Measurements from ENCODE around the gene CSTF2. TPM values are rescaled to one million over a fixed set of nuclear protein-coding genes. Genes with fewer than 3 reads are reported as not detected.

The CSTF2 gene
- total and polyA plus RNA-seq, 10 of the 15 experiments (the other 5 are each of a cell fraction or from before 2014, with no cell fraction given) = 7.7 to 66.6 (median 35.8) TPM

GRCh38 chrX:100880368-100880767 is 60.2 kb downstream of the CSTF2 start:
- WGBS (ENCODE audit: insufficient coverage, insufficient replicate concordance, low lambda C conversion rate, missing lambda C conversion rate) = 65% methylated on average over 2 of the region's 2 CpGs
- RAD21 ChIA-PET (ENCODE audit: unreplicated experiment) = no interaction called here

GRCh38 chrX:100883654-100884053 is 63.5 kb downstream of the CSTF2 start:
- no peaks in the 10 kb centered on the region for H3K9me3 ChIP-seq (replicated peaks; ENCODE audit: control insufficient read depth, insufficient read depth, low read length)
- TF ChIP-seq BCL11A (IDR thresholded peaks at IDR 0.05; ENCODE audit: low read depth, low read length) = no peak
- no peak for TF ChIP-seq CHD1 (IDR thresholded peaks at IDR 0.05; ENCODE audit: low read depth, low read length)
- TF ChIP-seq EGR1 (IDR thresholded peaks at IDR 0.05; ENCODE audit: borderline replicate concordance in 1 of 2, low read depth in 2 of 2, low read length in 2 of 2) = no peak
- TF ChIP-seq PML (IDR thresholded peaks at IDR 0.05; ENCODE audit: low read length) = no peak
- TF ChIP-seq WRNIP1 (IDR thresholded peaks at IDR 0.05; ENCODE audit: borderline replicate concordance, low read depth, low read length) = no peak
- TF ChIP-seq CEBPB (IDR thresholded peaks at IDR 0.05; ENCODE audit: borderline replicate concordance in 1 of 2, low read depth in 2 of 2, low read length in 2 of 2) = no peak
- no peak for TF ChIP-seq RBBP5 (conservative IDR thresholded peaks at IDR 0.05)
- no peak for TF ChIP-seq IRF5 (IDR thresholded peaks at IDR 0.05; ENCODE audit: borderline replicate concordance)
- TF ChIP-seq SIN3A (IDR thresholded peaks at IDR 0.05; ENCODE audit: low read depth, low read length) = no peak
- TF ChIP-seq USF1 (IDR thresholded peaks at IDR 0.05; ENCODE audit: borderline replicate concordance, extremely low read length, insufficient read depth, low read depth, low read length) = no peak
- no peak for TF ChIP-seq BHLHE40 (IDR thresholded peaks at IDR 0.05; ENCODE audit: borderline replicate concordance in 1 of 2, low read depth in 2 of 2, low read length in 1 of 2)
- no peak for TF ChIP-seq MLLT1 (IDR thresholded peaks at IDR 0.05)
- no peak for TF ChIP-seq YY1 (IDR thresholded peaks at IDR 0.05; ENCODE audit: low read depth, low read length)

More at GRCh38 chrX:100880368-100880767, 60.2 kb downstream of the CSTF2 start:
- no peak overlapping the region for H3K9ac ChIP-seq (ENCODE audit: control insufficient read depth, insufficient read depth, low read length)
- H4K20me1 ChIP-seq (ENCODE audit: control insufficient read depth, insufficient read depth) = no peaks in the 10 kb centered on the region
- ChIA-PET POLR2A (no interaction called here), CTCF (no interaction called here), SMC1A (ENCODE audit: uncharacterized antibody, unreplicated experiment) (no interaction called here)
- FAIRE-seq (no peak), ATAC-seq (no peak), DNase-seq (ENCODE audit: low read depth, low spot score) (no peak)
- intact Hi-C loops (cut with micrococcal nuclease; ENCODE audit: unreplicated experiment) = no loop called here
- no peak overlapping the region for H3K4me2 ChIP-seq (ENCODE audit: control insufficient read depth, insufficient read depth)
- no peaks in the 10 kb centered on the region for H3K36me3 ChIP-seq (ENCODE audit: control insufficient read depth in 2 of 2, insufficient read depth in 2 of 2, low read length in 1 of 2)
- in situ Hi-C loops (cut with MboI) = no loop called here
- no peaks in the 10 kb centered on the region for H3K4me1 ChIP-seq (ENCODE audit: control insufficient read depth, insufficient read depth, low read length)
- H3K79me2 ChIP-seq (ENCODE audit: control insufficient read depth, insufficient read depth, low read length) = no peaks in the 10 kb centered on the region
- no peak overlapping the region for H3K4me3 ChIP-seq
- BruUV-seq (replicated peaks) = no TSS peak
- no peaks in the 10 kb centered on the region for H3K27me3 ChIP-seq (replicated peaks in 1 of 2; ENCODE audit: control insufficient read depth in 2 of 2, insufficient read depth in 2 of 2, low read length in 1 of 2)
- H3K9me3 ChIP-seq (replicated peaks; ENCODE audit: control insufficient read depth, insufficient read depth, low read length) = no peaks in the 10 kb centered on the region
- TF ChIP-seq SMARCA5 (IDR thresholded peaks at IDR 0.05) (no peak), ASH2L (IDR thresholded peaks at IDR 0.05; ENCODE audit: borderline replicate concordance, low read depth) (no peak), NFXL1 (IDR thresholded peaks at IDR 0.05; ENCODE audit: borderline replicate concordance) (no peak), ZBED1 (IDR thresholded peaks at IDR 0.05; ENCODE audit: borderline replicate concordance) (no peak), GABPA (IDR thresholded peaks at IDR 0.05; ENCODE audit: low read depth) (no peak), EED (IDR thresholded peaks at IDR 0.05; ENCODE audit: low read depth) (no peak), FOXM1 (IDR thresholded peaks at IDR 0.05; ENCODE audit: low read depth, low read length) (no peak)
- no peak overlapping the region for H3K27ac ChIP-seq (ENCODE audit: control insufficient read depth, insufficient read depth)
- no peak overlapping the region for H2AFZ ChIP-seq (ENCODE audit: control insufficient read depth, low read depth, low read length)

More at GRCh38 chrX:100883654-100884053, 63.5 kb downstream of the CSTF2 start:
- CTCF ChIA-PET = interaction anchor here (0.6 kb wide), 1 partner anchor 25 kb away, joined by 3 read pairs; no protein-coding TSS in a partner anchor
- POLR2A ChIA-PET = no interaction called here
- H3K4me1 ChIP-seq (ENCODE audit: control insufficient read depth, insufficient read depth, low read length) = no peaks in the 10 kb centered on the region
- no peak overlapping the region for H2AFZ ChIP-seq (ENCODE audit: control insufficient read depth, low read depth, low read length)
- ATAC-seq = no peak
- no TSS peak for BruUV-seq (replicated peaks)
- in situ Hi-C loops (cut with MboI) = no loop called here
- no peaks in the 10 kb centered on the region for H4K20me1 ChIP-seq (ENCODE audit: control insufficient read depth, insufficient read depth)
- intact Hi-C loops (cut with micrococcal nuclease; ENCODE audit: unreplicated experiment) = no loop called here
- H3K27me3 ChIP-seq (replicated peaks in 1 of 2; ENCODE audit: control insufficient read depth in 2 of 2, insufficient read depth in 2 of 2, low read length in 1 of 2) = no peaks in the 10 kb centered on the region
- H3K4me2 ChIP-seq (ENCODE audit: control insufficient read depth, insufficient read depth) = no peak overlapping the region
- H3K79me2 ChIP-seq (ENCODE audit: control insufficient read depth, insufficient read depth, low read length) = no peaks in the 10 kb centered on the region
- WGBS (ENCODE audit: insufficient coverage, insufficient replicate concordance, low lambda C conversion rate, missing lambda C conversion rate) = 43% methylated on average over 3 of the region's 4 CpGs
- H3K36me3 ChIP-seq (ENCODE audit: control insufficient read depth in 2 of 2, insufficient read depth in 2 of 2, low read length in 1 of 2) = no peaks in the 10 kb centered on the region
- H3K4me3 ChIP-seq = no peak overlapping the region
- no peak overlapping the region for H3K27ac ChIP-seq (ENCODE audit: control insufficient read depth, insufficient read depth)
- H3K9ac ChIP-seq (ENCODE audit: control insufficient read depth, insufficient read depth, low read length) = no peak overlapping the region
- FAIRE-seq = no peak
- no peak for DNase-seq (ENCODE audit: low read depth, low spot score)
- RAD21 ChIA-PET (ENCODE audit: unreplicated experiment) = no interaction called here
- SMC1A ChIA-PET (ENCODE audit: uncharacterized antibody, unreplicated experiment) = no interaction called here
